HEK293T (cell line): Measurements from ENCODE around the gene PSMA7.

Source experiments
- CTBP1 ChIP-seq: fragments of 450-650 bp; IDR thresholded peaks from 2 replicates; pipeline ENCODE4 v1.6.1; 2016; ENCODE audit warnings: borderline replicate concordance
- ELF4 ChIP-seq: fragments of 450-650 bp; IDR thresholded peaks from 2 replicates; pipeline ENCODE4 v1.6.1; 2017; ENCODE audit warnings: antibody characterized with exemption
- FOXA1 ChIP-seq: fragments of 450-650 bp; IDR thresholded peaks from 2 replicates; pipeline ENCODE4 v1.6.1; 2016; ENCODE audit warnings: mild to moderate bottlenecking

GRCh38 chr20:62105592-62105991 is 37.6 kb downstream of the PSMA7 start:
- TF ChIP-seq FOXA1, result no peak
- no peak for TF ChIP-seq CTBP1
- TF ChIP-seq ELF4, result no peak
